HG02588 (cell line): ENCODE results near the gene IGSF22.
"Not testable (repeated sequence)": the region's sequence is repeated elsewhere in the genome, so short reads cannot be mapped to it uniquely, and the experiment has no call there.

Experiments
- ATAC-seq: cut with Tn5 transposase; IDR thresholded peaks from one replicate; pipeline ENCODE4 v1.9.1; 2021; ENCODE audit warnings: mild to moderate bottlenecking, moderate library complexity; ENCODE audit not compliant: unreplicated experiment

IGSF22 gene

GRCh38 chr11:18696638-18697225 lies 29.3 kb downstream of the IGSF22 start:
- ATAC-seq: no peak

GRCh38 chr11:18692941-18693760 lies 32.8 kb downstream of the IGSF22 start:
- no peak for ATAC-seq

GRCh38 chr11:18691467-18692140 lies 34.4 kb downstream of the IGSF22 start:
- ATAC-seq: not testable (repeated sequence)

- ATAC-seq: no peak
These were observed 41.7 kb downstream of the IGSF22 start for GRCh38 chr11:18684267-18684666.

GRCh38 chr11:18682466-18682865 lies 43.5 kb downstream of the IGSF22 start:
- no peak for ATAC-seq

GRCh38 chr11:18681949-18682348 lies 44.0 kb downstream of the IGSF22 start:
- ATAC-seq: not testable (repeated sequence)

- ATAC-seq: no peak
These were observed 48.4 kb downstream of the IGSF22 start for GRCh38 chr11:18677560-18677959.

GRCh38 chr11:18676803-18677202 lies 49.2 kb downstream of the IGSF22 start:
- ATAC-seq: no peak

GRCh38 chr11:18672209-18672608 lies 53.8 kb downstream of the IGSF22 start:
- ATAC-seq: not testable (repeated sequence)

- ATAC-seq: no peak
These were observed 54.7 kb downstream of the IGSF22 start for GRCh38 chr11:18671246-18671645.

- ATAC-seq: no peak
These were observed 56.3 kb downstream of the IGSF22 start for GRCh38 chr11:18669711-18670110.

- ATAC-seq: no peak
These were observed 56.8 kb downstream of the IGSF22 start for GRCh38 chr11:18669219-18669596.

GRCh38 chr11:18668131-18668530 lies 57.9 kb downstream of the IGSF22 start:
- no peak for ATAC-seq

- ATAC-seq: not testable (repeated sequence)
These were observed 60.6 kb downstream of the IGSF22 start for GRCh38 chr11:18665353-18665872.

GRCh38 chr11:18657673-18658072 lies 68.3 kb downstream of the IGSF22 start:
- ATAC-seq: no peak
